CD4-positive, alpha-beta T cell treated with Interleukin-6 at 100 ng/mL for 8 hours (primary cell): Measurements from ENCODE around the gene ANP32E.

Experiments used
- DNase-seq: peaks from one replicate; pipeline ENCODE4 v3.0.0-alpha.2; 2020; ENCODE audit warnings: mixed read lengths, low spot score

Gene ANP32E

GRCh38 chr1:150235852-150236613 is at the start of gene ANP32E:
Gene ANP32E (minus strand): TSS chr1:150236112. CDS start chr1:150235786, 326 bp downstream.
- peak; percentile 97 for DNase-seq

- no peak for DNase-seq
These were observed 47.3 kb upstream of the ANP32E start for GRCh38 chr1:150283260-150283659.

GRCh38 chr1:150282558-150282958 is 46.6 kb upstream of the ANP32E start:
- DNase-seq = peak; percentile 6

GRCh38 chr1:150281758-150282557 is 46.0 kb upstream of the ANP32E start, which contains the start of gene CIART:
Gene CIART (plus strand): TSS chr1:150282554. CDS start chr1:150283268, 714 bp downstream.
- peak; percentile 88 for DNase-seq

- DNase-seq = peak; percentile 61
These were observed 45.4 kb upstream of the ANP32E start for GRCh38 chr1:150281221-150281757.

GRCh38 chr1:150280138-150280707 is 44.3 kb upstream of the ANP32E start:
- DNase-seq = no peak

- no peak for DNase-seq
These were observed 37.4 kb upstream of the ANP32E start for GRCh38 chr1:150273311-150273710.

GRCh38 chr1:150271291-150271959 is 35.5 kb upstream of the ANP32E start:
- no peak for DNase-seq

GRCh38 chr1:150269451-150269850 is 33.5 kb upstream of the ANP32E start:
- no peak for DNase-seq

- peak; percentile 93 for DNase-seq
These were observed 32.9 kb upstream of the ANP32E start, which contains the start of gene APH1A for GRCh38 chr1:150268705-150269403. Gene APH1A (minus strand): TSS chr1:150269016. CDS start chr1:150268810, 206 bp downstream.

GRCh38 chr1:150268340-150268704 is 32.4 kb upstream of the ANP32E start:
- DNase-seq = peak; percentile 27

GRCh38 chr1:150267896-150268295 is 32.0 kb upstream of the ANP32E start:
- no peak for DNase-seq

- DNase-seq = no peak
These were observed 27.6 kb upstream of the ANP32E start for GRCh38 chr1:150263549-150263948.

- no peak for DNase-seq
These were observed 26.7 kb upstream of the ANP32E start for GRCh38 chr1:150262388-150263320.

GRCh38 chr1:150261367-150261766 is 25.5 kb upstream of the ANP32E start:
- DNase-seq = no peak

GRCh38 chr1:150259758-150260669 is 24.1 kb upstream of the ANP32E start:
- DNase-seq = no peak

- no peak for DNase-seq
These were observed 23.3 kb upstream of the ANP32E start for GRCh38 chr1:150259217-150259616.

GRCh38 chr1:150257624-150258585 is 22.0 kb upstream of the ANP32E start, which contains the start of gene CA14:
Gene CA14 (plus strand): TSS chr1:150257774. CDS start chr1:150258129, 355 bp downstream.
- DNase-seq = no peak
